Measurements from ENCODE around the gene DGKG. TPM values are rescaled to one million over a fixed set of nuclear protein-coding genes. Genes with fewer than 3 reads are reported as not detected.

Gene DGKG
- total and polyA plus RNA-seq, 10 of the 15 experiments (the other 5 are each of a cell fraction or from before 2014, with no cell fraction given), result 0.39 to 6.2 (median 4.7) TPM

GRCh38 chr3:186207515-186207914, 154.5 kb downstream of the DGKG start:
- H3K4me1 ChIP-seq (ENCODE audit: control insufficient read depth, insufficient read depth, low read length), result peaks cover 14% of the 10 kb centered on the region
- no peak overlapping the region for H2AFZ ChIP-seq (ENCODE audit: control insufficient read depth, low read depth, low read length)
- no peaks in the 10 kb centered on the region for H3K79me2 ChIP-seq (ENCODE audit: control insufficient read depth, insufficient read depth, low read length)
- no peaks in the 10 kb centered on the region for H4K20me1 ChIP-seq (ENCODE audit: control insufficient read depth, insufficient read depth)
- in situ Hi-C loops (cut with MboI), result no loop called here
- no peaks in the 10 kb centered on the region for H3K9me3 ChIP-seq (replicated peaks; ENCODE audit: control insufficient read depth, insufficient read depth, low read length)
- BruUV-seq (replicated peaks), result no TSS peak
- no peaks in the 10 kb centered on the region for H3K36me3 ChIP-seq (ENCODE audit: control insufficient read depth in 2 of 2, insufficient read depth in 2 of 2, low read length in 1 of 2)
- no peak overlapping the region for H3K4me2 ChIP-seq (ENCODE audit: control insufficient read depth, insufficient read depth)
- ChIA-PET RAD21 (ENCODE audit: unreplicated experiment) (interaction anchor here (1.1 to 1.9 kb wide), 3 partner anchors 21 to 333 kb away, joined by 3 to 5 read pairs (median 4); no protein-coding TSS in a partner anchor), CTCF (interaction anchor here (1.0 to 2.1 kb wide), 3 partner anchors 204 to 226 kb away, joined by 3 to 5 read pairs (median 4); no protein-coding TSS in a partner anchor), POLR2A (interaction anchor here (1.1 kb wide), 1 partner anchor 11 kb away, joined by 3 read pairs; no protein-coding TSS in a partner anchor), SMC1A (ENCODE audit: uncharacterized antibody, unreplicated experiment) (no interaction called here)
- no peak for TF ChIP-seq RAD51 (IDR thresholded peaks at IDR 0.05)
- DNase-seq (ENCODE audit: low read depth, low spot score), result no peak
- no peak overlapping the region for H3K27ac ChIP-seq (ENCODE audit: control insufficient read depth, insufficient read depth)
- H3K9ac ChIP-seq (ENCODE audit: control insufficient read depth, insufficient read depth, low read length), result no peak overlapping the region
- no peak overlapping the region for H3K4me3 ChIP-seq
- no peaks in the 10 kb centered on the region; a peak in 1 of 4 replicates for H3K27me3 ChIP-seq (replicated peaks in 1 of 2; ENCODE audit: control insufficient read depth in 2 of 2, insufficient read depth in 2 of 2, low read length in 1 of 2)
- ATAC-seq, result no peak
- 84% methylated on average over 3 of the region's 3 CpGs for WGBS (ENCODE audit: insufficient coverage, insufficient replicate concordance, low lambda C conversion rate, missing lambda C conversion rate)
- intact Hi-C loops (cut with micrococcal nuclease; ENCODE audit: unreplicated experiment), result no loop called here
- no peak for FAIRE-seq

- WGBS (ENCODE audit: insufficient coverage, insufficient replicate concordance, low lambda C conversion rate, missing lambda C conversion rate), result 83% methylated on average over 4 of the region's 4 CpGs
- Histone ChIP-seq H3K4me1 (ENCODE audit: control insufficient read depth, insufficient read depth, low read length) (no peaks in the 10 kb centered on the region), H3K27me3 (replicated peaks in 1 of 2; ENCODE audit: control insufficient read depth in 2 of 2, insufficient read depth in 2 of 2, low read length in 1 of 2) (peaks cover 0 to 4% of the 10 kb centered on the region in 2 experiments; a peak in 2 of 4 replicates), H3K79me2 (ENCODE audit: control insufficient read depth, insufficient read depth, low read length) (no peaks in the 10 kb centered on the region), H3K4me2 (ENCODE audit: control insufficient read depth, insufficient read depth) (no peak overlapping the region), H4K20me1 (ENCODE audit: control insufficient read depth, insufficient read depth) (no peaks in the 10 kb centered on the region), H3K9ac (ENCODE audit: control insufficient read depth, insufficient read depth, low read length) (no peak overlapping the region), H3K9me3 (replicated peaks; ENCODE audit: control insufficient read depth, insufficient read depth, low read length) (no peaks in the 10 kb centered on the region), H3K4me3 (no peak overlapping the region), H3K36me3 (ENCODE audit: control insufficient read depth in 2 of 2, insufficient read depth in 2 of 2, low read length in 1 of 2) (no peaks in the 10 kb centered on the region), H2AFZ (ENCODE audit: control insufficient read depth, low read depth, low read length) (no peak overlapping the region), H3K27ac (ENCODE audit: control insufficient read depth, insufficient read depth) (no peak overlapping the region)
- intact Hi-C loops (cut with micrococcal nuclease; ENCODE audit: unreplicated experiment), result no loop called here
- ATAC-seq (no peak), FAIRE-seq (no peak), DNase-seq (ENCODE audit: low read depth, low spot score) (no peak)
- SMC1A ChIA-PET (ENCODE audit: uncharacterized antibody, unreplicated experiment), result interaction anchor here (1.0 kb wide), 1 partner anchor 14 kb away, joined by 3 read pairs; no protein-coding TSS in a partner anchor
- CTCF ChIA-PET, result no interaction called here
- POLR2A ChIA-PET, result no interaction called here
- no TSS peak for BruUV-seq (replicated peaks)
- RAD21 ChIA-PET (ENCODE audit: unreplicated experiment), result no interaction called here
- TF ChIP-seq ATF7 (IDR thresholded peaks at IDR 0.05; ENCODE audit: low read depth) (no peak), FOXM1 (IDR thresholded peaks at IDR 0.05; ENCODE audit: low read depth, low read length) (no peak), IRF5 (IDR thresholded peaks at IDR 0.05; ENCODE audit: borderline replicate concordance) (no peak), CUX1 (IDR thresholded peaks at IDR 0.05; ENCODE audit: insufficient replicate concordance, low read depth, low read length) (no peak), TAF1 (IDR thresholded peaks at IDR 0.05; ENCODE audit: borderline replicate concordance, low read depth, low read length) (no peak)
- in situ Hi-C loops (cut with MboI), result no loop called here
Observed at GRCh38 chr3:186200726-186201125, 161.3 kb downstream of the DGKG start.
